H9 (cell line): Measurements from ENCODE around the gene GCNT2. TPM values are rescaled to one million over a fixed set of nuclear protein-coding genes. Genes with fewer than 3 reads are reported as not detected.

Source experiments
- DNase-seq: peaks from one replicate; pipeline ENCODE4 v3.0.0-alpha.2; 2017
- H2AFZ ChIP-seq: one replicate; pipeline ENCODE4 v1.6.1; 2013; ENCODE audit warnings: mild to moderate bottlenecking, low read length, control low read depth, moderate library complexity
- H2AK5ac ChIP-seq: 2 replicates; pipeline ENCODE4 v1.6.1; 2013; ENCODE audit warnings: low read length, control low read depth, mixed read lengths; ENCODE audit not compliant: insufficient read length
- H2BK120ac ChIP-seq: one replicate; pipeline ENCODE4 v1.6.1; 2013; ENCODE audit warnings: low read depth, mild to moderate bottlenecking, low read length, control low read depth, inconsistent platforms; ENCODE audit not compliant: poor library complexity, severe bottlenecking
- H2BK12ac ChIP-seq: 2 replicates; pipeline ENCODE4 v1.6.1; 2013; ENCODE audit warnings: low read length, control low read depth, mixed read lengths, low read depth; ENCODE audit not compliant: insufficient read length
- H2BK15ac ChIP-seq: 2 replicates; pipeline ENCODE4 v1.6.1; 2013; ENCODE audit warnings: low read depth, low read length, control low read depth
- H2BK20ac ChIP-seq: one replicate; pipeline ENCODE4 v1.6.1; 2013; ENCODE audit warnings: low read depth, mild to moderate bottlenecking, low read length, control low read depth, inconsistent platforms; ENCODE audit not compliant: poor library complexity, severe bottlenecking
- H2BK5ac ChIP-seq: 2 replicates; pipeline ENCODE4 v1.6.1; 2013; ENCODE audit warnings: low read length, control low read depth, mixed read lengths; ENCODE audit not compliant: insufficient read length
- H3K14ac ChIP-seq: 2 replicates; pipeline ENCODE4 v1.6.1; 2013; ENCODE audit warnings: low read length, control low read depth; ENCODE audit not compliant: insufficient read depth
- H3K18ac ChIP-seq: 2 replicates; pipeline ENCODE4 v1.6.1; 2013; ENCODE audit warnings: low read depth, mild to moderate bottlenecking, mixed read lengths, low read length, control low read depth; ENCODE audit not compliant: insufficient read length
- H3K23ac ChIP-seq: 2 replicates; pipeline ENCODE4 v1.6.1; 2013; ENCODE audit warnings: low read length, control low read depth, mixed read lengths, low read depth; ENCODE audit not compliant: insufficient read length
- H3K23me2 ChIP-seq: 2 replicates; pipeline ENCODE4 v1.6.1; 2013; ENCODE audit warnings: low read depth, mild to moderate bottlenecking, mixed read lengths, low read length, control low read depth; ENCODE audit not compliant: insufficient read length, poor library complexity, severe bottlenecking
- H3K27ac ChIP-seq: 2 replicates; pipeline ENCODE4 v1.5.1; 2013; ENCODE audit warnings: low read length, control low read depth, mixed read lengths, low read depth; ENCODE audit not compliant: insufficient read length
- H3K27me3 ChIP-seq: 2 replicates; pipeline ENCODE4 v1.6.1; 2013; ENCODE audit warnings: low read length, control low read depth, inconsistent platforms; ENCODE audit not compliant: insufficient read depth
- H3K4ac ChIP-seq: 2 replicates; pipeline ENCODE4 v1.6.1; 2013; ENCODE audit warnings: low read depth, mild to moderate bottlenecking, control low read depth, inconsistent platforms, low read length, moderate library complexity
- H3K4me1 ChIP-seq: 2 replicates; pipeline ENCODE4 v1.6.1; 2013; ENCODE audit warnings: low read length, control low read depth, inconsistent platforms; ENCODE audit not compliant: insufficient read depth
- H3K4me2 ChIP-seq: 2 replicates; pipeline ENCODE4 v1.6.1; 2013; ENCODE audit warnings: low read length, control low read depth, mixed read lengths; ENCODE audit not compliant: insufficient read length, insufficient read depth
- H3K56ac ChIP-seq: 2 replicates; pipeline ENCODE4 v1.6.1; 2013; ENCODE audit warnings: low read depth, mild to moderate bottlenecking, mixed read lengths, low read length, control low read depth; ENCODE audit not compliant: insufficient read length
- H3K79me1 ChIP-seq: 2 replicates; pipeline ENCODE4 v1.6.1; 2013; ENCODE audit warnings: low read depth, mild to moderate bottlenecking, moderate library complexity, low read length, control low read depth, inconsistent platforms; ENCODE audit not compliant: insufficient read depth, poor library complexity, severe bottlenecking
- H3K79me2 ChIP-seq: 2 replicates; pipeline ENCODE4 v1.6.1; 2013; ENCODE audit warnings: low read length, control low read depth, inconsistent platforms; ENCODE audit not compliant: insufficient read depth
- H3K9ac ChIP-seq: 2 replicates; pipeline ENCODE4 v1.6.1; 2013; ENCODE audit warnings: low read length, control low read depth, mixed read lengths; ENCODE audit not compliant: insufficient read length; ENCODE audit errors: extremely low read depth
- H3K9me3 ChIP-seq: one replicate; pipeline ENCODE4 v1.6.1; 2013; ENCODE audit warnings: low read depth, low read length, inconsistent platforms; ENCODE audit not compliant: control insufficient read depth
- H3T11ph ChIP-seq: one replicate; pipeline ENCODE4 v1.6.1; 2013; ENCODE audit warnings: mild to moderate bottlenecking, low read length, control low read depth, inconsistent platforms
- H4K20me1 ChIP-seq: one replicate; pipeline ENCODE4 v1.6.1; 2013; ENCODE audit not compliant: control insufficient read depth, insufficient read length, insufficient read depth
- H4K5ac ChIP-seq: 2 replicates; pipeline ENCODE4 v1.6.1; 2013; ENCODE audit warnings: low read depth, mild to moderate bottlenecking, mixed read lengths, low read length, control low read depth; ENCODE audit not compliant: insufficient read length
- H4K8ac ChIP-seq: replicated peaks from 2 replicates; pipeline ENCODE4 v1.6.1; 2013; ENCODE audit warnings: low read length, control low read depth, mixed read lengths, low read depth; ENCODE audit not compliant: insufficient read length
- H4K91ac ChIP-seq: 2 replicates; pipeline ENCODE4 v1.6.1; 2013; ENCODE audit warnings: low read depth, mild to moderate bottlenecking, moderate library complexity, mixed read lengths, low read length, control low read depth; ENCODE audit not compliant: insufficient read length
- H3K27ac Mint-ChIP-seq, 3 experiments: 2 replicates in 2 of 3; 3 replicates in 1 of 3; pipeline ENCODE4 v1.8.0; 2020 to 2021; ENCODE audit warnings: mixed read lengths in 3 of 3, mild to moderate bottlenecking in 1 of 3, moderate library complexity in 1 of 3
- H3K27me3 Mint-ChIP-seq: 2 replicates; pipeline ENCODE4 v1.8.0; 2021; ENCODE audit warnings: low read depth, mild to moderate bottlenecking, moderate library complexity, mixed read lengths
- H3K36me3 Mint-ChIP-seq, 3 experiments: 2 replicates in 2 of 3; 3 replicates in 1 of 3; pipeline ENCODE4 v1.8.0; 2020 to 2021; ENCODE audit warnings: low read depth in 3 of 3, mixed read lengths in 3 of 3; ENCODE audit not compliant: insufficient read depth in 1 of 3
- H3K4me1 Mint-ChIP-seq, 2 experiments: 2 replicates each; pipeline ENCODE4 v1.8.0; 2020; ENCODE audit warnings: mixed read lengths in 2 of 2
- H3K4me3 Mint-ChIP-seq, 2 experiments: 2 replicates in 1 of 2; 3 replicates in 1 of 2; pipeline ENCODE4 v1.8.0; 2020 to 2021; ENCODE audit warnings: mild to moderate bottlenecking in 2 of 2, mixed read lengths in 2 of 2, moderate library complexity in 1 of 2
- H3K9me3 Mint-ChIP-seq, 2 experiments: 2 replicates in 1 of 2; 3 replicates in 1 of 2; pipeline ENCODE4 v1.8.0; 2020; ENCODE audit warnings: mild to moderate bottlenecking in 2 of 2, mixed read lengths in 2 of 2, moderate library complexity in 1 of 2
- WGBS: extraction: QIAGEN DNeasy Blood & Tissue Kit; methylation state at CpG from one replicate; pipeline ENCODE4 v1.1.7; 2013; ENCODE audit warnings: missing lambda C conversion rate, low lambda C conversion rate, mixed read lengths; ENCODE audit not compliant: insufficient read length; ENCODE audit errors: extremely low coverage; 5-methylcytosine and 5-hydroxymethylcytosine counted together
- total RNA-seq: library from RNA; stranded (reverse); gene quantifications from 2 replicates; pipeline ENCODE4 v1.2.1, GENCODE V29; 2021
- TF ChIP-seq, protein P1 (sequence below): fragments of 200-600 bp; sonication (generic); conservative IDR thresholded peaks from 3 replicates; pipeline ENCODE4 v1.8.0; 2021; ENCODE audit warnings: antibody characterized with exemption, mild to moderate bottlenecking

The GCNT2 gene
- total RNA-seq, 1 experiment from 2014 or later: 41.7 TPM

DNA sequence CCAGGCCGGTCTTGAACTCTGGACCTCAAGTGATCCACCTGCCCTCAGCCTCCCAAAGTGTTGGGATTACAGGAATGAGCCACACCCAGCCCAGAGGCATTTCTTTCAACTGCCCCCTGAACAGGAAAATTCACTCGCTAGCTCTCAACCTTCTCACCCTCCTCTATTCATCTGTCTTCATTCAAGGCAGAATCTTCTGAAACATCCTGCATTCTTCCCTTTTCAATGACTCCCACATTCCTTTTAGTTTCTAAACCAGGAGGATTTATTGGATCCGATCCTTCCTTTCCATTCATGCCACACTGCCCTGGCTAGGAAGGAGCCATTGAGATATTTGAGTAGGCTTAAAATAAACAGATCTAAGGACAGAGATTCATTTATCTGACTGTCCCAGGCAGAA is 120.4 kb downstream of the GCNT2 start:
- Histone ChIP-seq H3K9ac (no peak overlapping the region), H2BK5ac (no peak overlapping the region), H3K56ac (no peak overlapping the region), H3K14ac (no peak overlapping the region), H2BK120ac (no peak overlapping the region), H2AK5ac (no peak overlapping the region), H3K27me3 (no peaks in the 10 kb centered on the region), H4K8ac (no peak overlapping the region), H3K79me1 (no peaks in the 10 kb centered on the region), H3K23me2 (no peaks in the 10 kb centered on the region), H2AFZ (no peak overlapping the region), H4K20me1 (no peaks in the 10 kb centered on the region), H3K9me3 (no peaks in the 10 kb centered on the region), H3K4me1 (no peaks in the 10 kb centered on the region), H2BK12ac (no peak overlapping the region), H2BK15ac (no peak overlapping the region), H3K27ac (no peak overlapping the region), H3K79me2 (no peaks in the 10 kb centered on the region), H4K91ac (no peak overlapping the region), H3K4ac (no peak overlapping the region), H2BK20ac (no peak overlapping the region), H3T11ph (no peak overlapping the region), H3K23ac (no peak overlapping the region), H3K18ac (no peak overlapping the region), H4K5ac (no peak overlapping the region), H3K4me2 (no peak overlapping the region)
- DNase-seq: no peak
- no CpG with 5 or more reads among the region's 3 CpGs for WGBS
- Mint-ChIP-seq H3K4me1 (peaks cover 7 to 11% of the 10 kb centered on the region in 2 experiments), H3K27me3 (no peaks in the 10 kb centered on the region), H3K27ac (peak overlapping the region in 1 of 3 experiments; percentile 59; a peak in 3 of 7 replicates), H3K36me3 (peaks cover 0 to 9% (median 0%) of the 10 kb centered on the region in 3 experiments; a peak in 4 of 7 replicates), H3K9me3 (peaks cover 5 to 10% of the 10 kb centered on the region in 2 experiments; a peak in 4 of 5 replicates), H3K4me3 (no peak overlapping the region)
- TF ChIP-seq, protein P1, sequence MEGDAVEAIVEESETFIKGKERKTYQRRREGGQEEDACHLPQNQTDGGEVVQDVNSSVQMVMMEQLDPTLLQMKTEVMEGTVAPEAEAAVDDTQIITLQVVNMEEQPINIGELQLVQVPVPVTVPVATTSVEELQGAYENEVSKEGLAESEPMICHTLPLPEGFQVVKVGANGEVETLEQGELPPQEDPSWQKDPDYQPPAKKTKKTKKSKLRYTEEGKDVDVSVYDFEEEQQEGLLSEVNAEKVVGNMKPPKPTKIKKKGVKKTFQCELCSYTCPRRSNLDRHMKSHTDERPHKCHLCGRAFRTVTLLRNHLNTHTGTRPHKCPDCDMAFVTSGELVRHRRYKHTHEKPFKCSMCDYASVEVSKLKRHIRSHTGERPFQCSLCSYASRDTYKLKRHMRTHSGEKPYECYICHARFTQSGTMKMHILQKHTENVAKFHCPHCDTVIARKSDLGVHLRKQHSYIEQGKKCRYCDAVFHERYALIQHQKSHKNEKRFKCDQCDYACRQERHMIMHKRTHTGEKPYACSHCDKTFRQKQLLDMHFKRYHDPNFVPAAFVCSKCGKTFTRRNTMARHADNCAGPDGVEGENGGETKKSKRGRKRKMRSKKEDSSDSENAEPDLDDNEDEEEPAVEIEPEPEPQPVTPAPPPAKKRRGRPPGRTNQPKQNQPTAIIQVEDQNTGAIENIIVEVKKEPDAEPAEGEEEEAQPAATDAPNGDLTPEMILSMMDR: no peak
